Endothelial cell of umbilical vein (primary cell): ENCODE measurements around the gene FAM50A. TPM values are rescaled to one million over a fixed set of nuclear protein-coding genes. Genes with fewer than 3 reads are reported as not detected.

ENCODE experiments used
- BruUV-seq: library from RNA; stranded (reverse); fragments of 400-500 nt; replicated peaks from 2 replicates; lab custom pipeline; 2021; lab: Mats Ljungman, UMichigan
- CTCF ChIA-PET: fragments of 300-600, 350-600 bp; sonication (Branson Sonifier 250); formaldehyde crosslinking; loops from one replicate; lab custom pipeline; 2021; ENCODE audit warnings: antibody characterized with exemption, inconsistent platforms; lab: Charles Lee
- POLR2A ChIA-PET: fragments of 300-600, 350-600 bp; sonication (Branson Sonifier 250); formaldehyde crosslinking; loops from one replicate; lab custom pipeline; 2021; ENCODE audit warnings: antibody characterized with exemption, inconsistent platforms; lab: Charles Lee
- DNase-seq: peaks from one replicate; pipeline ENCODE4 v3.0.0-alpha.2; 2011; ENCODE audit warnings: low read depth, low spot score
- FAIRE-seq: peaks from 2 replicates; lab custom pipeline; 2011; peaks lifted over from hg19 to GRCh38; lab: Jason Lieb, UNC
- H2AFZ ChIP-seq: 2 replicates; pipeline ENCODE4 v1.6.0; 2012; ENCODE audit warnings: low read depth, low read length, control low read depth, inconsistent platforms
- H3K27ac ChIP-seq: 2 replicates; pipeline ENCODE4 v1.5.1; 2011; ENCODE audit warnings: low read depth, mild to moderate bottlenecking, control low read depth, low read length, moderate library complexity; ENCODE audit not compliant: insufficient read depth
- H3K27me3 ChIP-seq, 2 experiments: 2 replicates each; pipeline versions ENCODE4 v1.6.0 to v1.6.1; 2011; ENCODE audit warnings: low read length in 2 of 2, mixed read lengths in 1 of 2; ENCODE audit not compliant: control insufficient read depth in 2 of 2, insufficient read depth in 2 of 2
- H3K36me3 ChIP-seq, 2 experiments: 2 replicates in 1 of 2; 3 replicates in 1 of 2; pipeline ENCODE4 v1.5.1; 2011; ENCODE audit warnings: low read length in 2 of 2, mild to moderate bottlenecking in 1 of 2, moderate library complexity in 1 of 2; ENCODE audit not compliant: control insufficient read depth in 2 of 2, insufficient read depth in 2 of 2; ENCODE audit errors: extremely low read depth in 1 of 2
- H3K4me1 ChIP-seq: 3 replicates; pipeline ENCODE4 v1.5.1; 2011; ENCODE audit warnings: mild to moderate bottlenecking, low read length; ENCODE audit not compliant: control insufficient read depth, insufficient read depth; ENCODE audit errors: extremely low read depth
- H3K4me2 ChIP-seq: 2 replicates; pipeline ENCODE4 v1.6.1; 2011; ENCODE audit warnings: low read length, control low read depth, mixed read lengths; ENCODE audit not compliant: insufficient read depth
- H3K4me3 ChIP-seq, 3 experiments: fragments of 200-600 bp in 1 of 3; sonication (generic), shearing (Covaris generic) in 1 of 3; replicated peaks in 1 of 3; 2 replicates each; pipeline ENCODE4 v1.5.1; 2011 to 2016; ENCODE audit warnings: control low read depth in 3 of 3, low read length in 3 of 3, mild to moderate bottlenecking in 2 of 3, inconsistent platforms in 1 of 3, low read depth in 1 of 3, moderate library complexity in 1 of 3; ENCODE audit not compliant: insufficient read depth in 1 of 3
- H3K79me2 ChIP-seq: 2 replicates; pipeline ENCODE4 v1.6.0; 2012; ENCODE audit warnings: low read length, inconsistent platforms; ENCODE audit not compliant: control insufficient read depth, insufficient read depth
- H3K9ac ChIP-seq: replicated peaks from 2 replicates; pipeline ENCODE3; 2011; ENCODE audit warnings: low read length, control low read depth; ENCODE audit not compliant: insufficient read depth; ENCODE audit errors: extremely low read depth
- H3K9me1 ChIP-seq: replicated peaks from 3 replicates; pipeline ENCODE4 v1.6.0; 2011; ENCODE audit warnings: mild to moderate bottlenecking, low read length; ENCODE audit not compliant: control insufficient read depth, insufficient read depth; ENCODE audit errors: extremely low read depth
- H3K9me3 ChIP-seq: replicated peaks from 2 replicates; pipeline ENCODE4 v1.5.1; 2012; ENCODE audit warnings: low read length, inconsistent platforms; ENCODE audit not compliant: control insufficient read depth, insufficient read depth
- H4K20me1 ChIP-seq: replicated peaks from 2 replicates; pipeline ENCODE3; 2011; ENCODE audit warnings: mild to moderate bottlenecking, low read length; ENCODE audit not compliant: control insufficient read depth, insufficient read depth; ENCODE audit errors: extremely low read depth
- EZH2 ChIP-seq: IDR thresholded peaks from 2 replicates; pipeline ENCODE4 v1.6.1; 2012; ENCODE audit warnings: borderline replicate concordance, low read depth, mild to moderate bottlenecking, moderate library complexity, low read length, inconsistent platforms; ENCODE audit not compliant: severe bottlenecking
- FOS ChIP-seq: IDR thresholded peaks from 2 replicates; pipeline ENCODE4 v1.6.1; 2011; ENCODE audit warnings: mild to moderate bottlenecking, low read length, moderate library complexity, borderline replicate concordance; ENCODE audit not compliant: insufficient read depth
- GATA2 ChIP-seq: IDR thresholded peaks from 2 replicates; pipeline ENCODE4 v1.7.0; 2011; ENCODE audit warnings: low read depth, mild to moderate bottlenecking, moderate library complexity, mixed read lengths, low read length; ENCODE audit not compliant: insufficient read length, insufficient read depth
- JUN ChIP-seq: IDR thresholded peaks from 2 replicates; pipeline ENCODE4 v1.6.1; 2011; ENCODE audit warnings: borderline replicate concordance, low read depth; ENCODE audit not compliant: insufficient read length, insufficient read depth
- MYC ChIP-seq: IDR thresholded peaks from one replicate; pipeline ENCODE4 v1.6.1; 2011; ENCODE audit warnings: mild to moderate bottlenecking, low read depth, low read length
- POLR2A ChIP-seq: IDR thresholded peaks from 2 replicates; pipeline ENCODE4 v1.6.1; 2012; ENCODE audit warnings: low read depth, mild to moderate bottlenecking, control low read depth, low read length
- POLR2AphosphoS5 ChIP-seq: IDR thresholded peaks from 2 replicates; pipeline ENCODE4 v1.6.1; 2012; ENCODE audit warnings: low read depth, mild to moderate bottlenecking, control low read depth, low read length, moderate library complexity; ENCODE audit not compliant: insufficient read depth
- dilution Hi-C: fragments of 300-500 bp; cut with MboI; formaldehyde crosslinking; loops from one replicate; pipeline ENCODE4 v1.15.0; 2019; ENCODE audit warnings: low sequenced_read_pairs; ENCODE audit not compliant: extremely low pct_ligation_motif_present
- intact Hi-C: fragments of 100-400 bp; cut with micrococcal nuclease; formaldehyde crosslinking; loops from one replicate; pipeline ENCODE4 v1.10.0; 2022
- polyA plus RNA-seq, 4 experiments: library from polyadenylated mRNA; depleted of rRNA in 3 of 4; stranded (reverse) in 3 of 4; unstranded in 1 of 4; fragments of >200 nt; gene quantifications; 2 replicates each; pipeline versions ENCODE4 v1.2.1 to v1.2.3, GENCODE V29; 2011 to 2012; ENCODE audit warnings: missing spikeins in 1 of 4
- total RNA-seq: library from RNA; stranded (reverse); gene quantifications from 2 replicates; pipeline ENCODE4 v1.2.3, GENCODE V29; 2021
- TF ChIP-seq, protein P1 (sequence below): IDR thresholded peaks from 2 replicates; pipeline ENCODE4 v1.6.1; 2011; ENCODE audit not compliant: insufficient read depth, insufficient read length
- TF ChIP-seq, protein P2 (sequence below), 2 donors: IDR thresholded peaks; 1 replicate in 1 of 2; 2 replicates in 1 of 2; pipeline ENCODE4 v1.5.1; 2011; ENCODE audit warnings: low read length in 2 of 2, mild to moderate bottlenecking in 2 of 2, moderate library complexity in 2 of 2, control low read depth in 1 of 2, inconsistent platforms in 1 of 2, low read depth in 1 of 2; ENCODE audit not compliant: insufficient read depth in 1 of 2; ENCODE audit errors: extremely low read depth in 1 of 2

The FAM50A gene
- total and polyA plus RNA-seq, 2 donors (not counting 3 experiments of a cell fraction or from before 2014, with no cell fraction given): 75.9 to 123 TPM

DNA sequence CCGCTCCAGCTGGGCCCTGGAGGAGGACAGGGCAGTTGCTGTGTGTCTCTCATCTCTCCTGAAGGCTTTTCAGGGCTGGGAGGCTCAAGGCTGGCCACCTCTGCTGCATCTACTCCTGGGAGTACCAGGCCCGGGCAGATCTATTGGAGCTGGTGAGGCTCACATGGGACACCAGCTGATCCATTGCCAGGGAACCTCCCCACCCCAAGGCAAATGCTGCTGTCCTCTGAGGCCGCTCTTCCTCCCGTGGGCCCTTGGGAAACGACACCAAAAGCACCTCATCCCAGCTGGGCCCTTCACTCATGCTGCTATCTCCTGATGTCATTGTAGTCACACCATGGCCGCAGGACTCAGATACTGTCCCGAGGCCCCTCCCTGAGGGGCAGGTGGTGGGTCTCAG lies 38.8 kb downstream of the FAM50A start:
- Histone ChIP-seq H3K27ac (no peak overlapping the region), H3K4me1 (peaks cover 12% of the 10 kb centered on the region), H3K9ac (no peak overlapping the region), H3K4me2 (no peak overlapping the region), H3K4me3 (no peak overlapping the region), H3K9me3 (no peaks in the 10 kb centered on the region), H3K79me2 (peaks cover 10% of the 10 kb centered on the region), H2AFZ (no peak overlapping the region), H3K36me3 (no peaks in the 10 kb centered on the region), H3K9me1 (no peaks in the 10 kb centered on the region), H4K20me1 (no peaks in the 10 kb centered on the region), H3K27me3 (no peaks in the 10 kb centered on the region)
- CTCF ChIA-PET: interaction anchor here (1.4 kb wide), 1 partner anchor 8 kb away, joined by 3 read pairs; no protein-coding TSS in a partner anchor
- intact Hi-C loops: no loop called here
- DNase-seq: no peak
- dilution Hi-C loops: no loop called here
- no peak for FAIRE-seq
- POLR2A ChIA-PET: no interaction called here
- TF ChIP-seq POLR2A (no peak), EZH2 (no peak), GATA2 (no peak), FOS (no peak), JUN (no peak), MYC (no peak), POLR2AphosphoS5 (no peak)
- TF ChIP-seq, protein P1, sequence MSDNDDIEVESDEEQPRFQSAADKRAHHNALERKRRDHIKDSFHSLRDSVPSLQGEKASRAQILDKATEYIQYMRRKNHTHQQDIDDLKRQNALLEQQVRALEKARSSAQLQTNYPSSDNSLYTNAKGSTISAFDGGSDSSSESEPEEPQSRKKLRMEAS: no peak
- TF ChIP-seq, protein P2, sequence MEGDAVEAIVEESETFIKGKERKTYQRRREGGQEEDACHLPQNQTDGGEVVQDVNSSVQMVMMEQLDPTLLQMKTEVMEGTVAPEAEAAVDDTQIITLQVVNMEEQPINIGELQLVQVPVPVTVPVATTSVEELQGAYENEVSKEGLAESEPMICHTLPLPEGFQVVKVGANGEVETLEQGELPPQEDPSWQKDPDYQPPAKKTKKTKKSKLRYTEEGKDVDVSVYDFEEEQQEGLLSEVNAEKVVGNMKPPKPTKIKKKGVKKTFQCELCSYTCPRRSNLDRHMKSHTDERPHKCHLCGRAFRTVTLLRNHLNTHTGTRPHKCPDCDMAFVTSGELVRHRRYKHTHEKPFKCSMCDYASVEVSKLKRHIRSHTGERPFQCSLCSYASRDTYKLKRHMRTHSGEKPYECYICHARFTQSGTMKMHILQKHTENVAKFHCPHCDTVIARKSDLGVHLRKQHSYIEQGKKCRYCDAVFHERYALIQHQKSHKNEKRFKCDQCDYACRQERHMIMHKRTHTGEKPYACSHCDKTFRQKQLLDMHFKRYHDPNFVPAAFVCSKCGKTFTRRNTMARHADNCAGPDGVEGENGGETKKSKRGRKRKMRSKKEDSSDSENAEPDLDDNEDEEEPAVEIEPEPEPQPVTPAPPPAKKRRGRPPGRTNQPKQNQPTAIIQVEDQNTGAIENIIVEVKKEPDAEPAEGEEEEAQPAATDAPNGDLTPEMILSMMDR (IDR thresholded peaks at IDR 0.05; ENCODE audit: extremely low read depth in 1 of 2, insufficient read depth in 1 of 2, low read depth in 1 of 2, low read length in 2 of 2): no peak
- BruUV-seq: no TSS peak
